Ramos (cell line): ENCODE measurements around the gene SULT1A2.

ENCODE experiments used
- in situ Hi-C: fragments of 300-500 bp; cut with MboI; formaldehyde crosslinking; loops from one replicate; pipeline ENCODE4 v1.14.3; 2022; ENCODE audit warnings: low sequenced_read_pairs; ENCODE audit not compliant: unreplicated experiment

The SULT1A2 gene

DNA sequence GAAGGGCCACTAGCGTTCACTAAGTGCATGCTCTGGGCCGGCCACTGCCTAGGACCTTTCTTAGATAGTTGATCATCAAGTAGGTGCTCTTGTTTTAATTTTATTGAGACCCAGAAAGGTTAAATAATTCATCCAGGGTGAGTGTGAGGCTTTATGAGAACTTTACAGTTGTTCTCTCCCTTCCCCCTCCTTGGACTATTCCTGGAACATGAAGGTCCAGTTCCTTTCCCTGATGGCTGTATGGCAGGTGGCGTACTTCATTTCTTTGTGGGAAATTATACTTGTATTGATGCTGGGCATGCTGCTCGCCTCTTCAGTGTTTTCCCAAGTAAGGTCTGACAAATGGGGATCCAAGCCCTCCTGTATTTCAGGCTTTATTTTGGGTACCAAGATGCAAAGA, 34.7 kb downstream of the SULT1A2 start:
- in situ Hi-C loops: no loop called here

DNA sequence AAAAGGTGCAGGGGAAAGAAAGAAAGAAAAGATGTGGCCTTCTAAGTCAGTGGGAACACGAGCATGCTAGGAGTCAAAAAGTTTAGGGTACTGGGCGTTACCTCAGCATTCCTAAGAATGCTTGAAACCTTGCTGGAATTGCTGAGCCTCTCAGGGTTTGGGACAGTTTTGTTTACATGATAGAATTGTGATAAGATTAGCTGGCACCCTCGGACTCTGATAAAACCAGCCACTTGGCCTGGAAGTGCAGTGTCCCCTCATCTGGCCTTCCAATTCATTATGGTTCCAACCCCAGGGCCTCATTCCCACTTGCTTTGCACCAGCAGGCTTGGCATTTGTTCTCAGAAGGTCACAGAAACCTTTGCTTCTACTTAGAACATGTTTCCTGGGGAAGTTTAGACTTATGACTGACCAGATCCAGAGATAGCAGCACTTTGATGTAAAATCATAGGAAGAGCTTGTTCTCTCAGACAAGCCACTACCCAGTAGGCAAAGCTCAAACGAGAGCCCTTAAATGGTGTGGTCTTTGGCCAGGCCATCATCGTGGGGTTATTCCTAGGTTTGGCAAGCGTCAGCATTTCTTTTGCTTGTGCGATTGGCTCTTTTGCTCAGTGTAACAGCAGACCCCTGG, 35.2 kb downstream of the SULT1A2 start:
- in situ Hi-C loops: no loop called here

DNA sequence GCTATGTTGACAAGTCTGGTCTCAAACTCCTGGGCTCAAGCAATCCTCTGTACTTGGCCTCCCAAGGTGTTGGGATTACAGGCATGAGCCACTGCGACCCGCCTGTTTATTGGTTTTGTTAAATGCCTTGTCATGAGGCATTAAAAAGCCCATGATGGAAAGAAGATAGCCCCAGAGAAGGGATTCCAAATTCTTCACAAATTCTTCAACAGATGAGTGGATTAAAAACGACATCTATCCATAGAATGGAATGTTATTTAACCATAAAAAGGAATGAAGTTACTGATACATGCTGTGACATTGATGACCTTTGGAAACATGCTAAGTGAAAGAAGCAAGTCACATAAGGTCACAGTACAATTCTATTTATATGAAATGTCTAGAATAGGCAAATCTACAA, 38.4 kb downstream of the SULT1A2 start:
- in situ Hi-C loops: no loop called here

DNA sequence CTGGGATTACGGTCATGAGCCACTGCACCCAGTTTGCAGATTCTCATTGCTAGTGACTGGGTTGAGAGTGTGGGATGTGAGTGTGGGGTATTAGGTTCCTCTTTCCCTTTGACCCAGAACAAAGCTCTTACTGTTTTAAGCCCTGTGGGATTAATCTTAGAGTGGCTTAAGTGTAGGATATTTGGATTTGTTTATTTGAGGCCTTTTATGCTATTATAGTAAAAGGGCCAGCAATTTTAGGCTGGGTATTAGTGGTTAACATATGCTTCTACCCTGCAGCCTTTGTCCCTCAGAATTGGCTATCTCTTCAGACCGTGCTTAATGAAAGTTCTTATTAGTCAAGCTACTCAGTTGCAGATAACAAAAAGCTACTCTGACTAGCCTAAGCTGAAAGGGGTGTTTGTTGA, 39.9 kb downstream of the SULT1A2 start:
- in situ Hi-C loops: no loop called here

- in situ Hi-C loops: no loop called here
Observed at GRCh38 chr16:28555561-28555960, 41.3 kb downstream of the SULT1A2 start.

DNA sequence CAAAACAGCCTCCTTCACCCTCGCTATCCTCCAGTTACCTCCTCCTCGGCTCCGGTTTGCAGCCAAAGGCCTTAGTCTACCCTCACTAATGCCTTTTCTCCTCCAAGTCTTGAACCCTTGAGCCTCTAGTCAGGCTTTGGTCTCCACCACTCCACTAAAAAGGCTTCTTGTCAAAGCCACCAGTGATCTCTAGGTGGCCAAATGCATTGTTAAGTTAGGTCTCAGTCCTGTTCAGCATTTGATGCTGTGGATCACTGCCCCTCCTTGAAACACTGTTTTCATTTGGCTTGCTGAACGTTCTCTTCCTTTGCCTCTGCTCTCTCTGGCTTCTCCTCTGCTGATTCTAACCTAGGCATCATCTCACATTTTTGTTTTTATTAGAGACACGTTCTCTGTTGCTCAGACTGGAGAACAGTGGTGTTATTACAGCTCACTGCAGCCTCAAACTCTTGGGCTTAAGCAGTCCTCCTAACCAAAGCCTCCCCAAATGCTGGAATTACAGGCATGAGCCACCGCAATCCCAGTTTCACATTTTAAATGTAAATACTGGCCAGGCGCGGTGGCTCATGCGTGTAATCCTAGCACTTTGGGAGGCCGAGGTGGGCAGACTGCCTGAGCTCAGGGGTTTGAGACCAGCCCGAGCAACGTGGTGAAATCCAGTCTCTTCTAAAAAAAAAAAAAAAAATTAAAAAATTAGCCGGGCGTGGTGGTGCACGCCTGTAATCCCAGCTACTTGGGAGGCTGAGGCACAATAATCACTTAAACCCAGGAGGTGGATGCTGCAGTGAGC, 42.0 kb downstream of the SULT1A2 start:
- in situ Hi-C loops: no loop called here

DNA sequence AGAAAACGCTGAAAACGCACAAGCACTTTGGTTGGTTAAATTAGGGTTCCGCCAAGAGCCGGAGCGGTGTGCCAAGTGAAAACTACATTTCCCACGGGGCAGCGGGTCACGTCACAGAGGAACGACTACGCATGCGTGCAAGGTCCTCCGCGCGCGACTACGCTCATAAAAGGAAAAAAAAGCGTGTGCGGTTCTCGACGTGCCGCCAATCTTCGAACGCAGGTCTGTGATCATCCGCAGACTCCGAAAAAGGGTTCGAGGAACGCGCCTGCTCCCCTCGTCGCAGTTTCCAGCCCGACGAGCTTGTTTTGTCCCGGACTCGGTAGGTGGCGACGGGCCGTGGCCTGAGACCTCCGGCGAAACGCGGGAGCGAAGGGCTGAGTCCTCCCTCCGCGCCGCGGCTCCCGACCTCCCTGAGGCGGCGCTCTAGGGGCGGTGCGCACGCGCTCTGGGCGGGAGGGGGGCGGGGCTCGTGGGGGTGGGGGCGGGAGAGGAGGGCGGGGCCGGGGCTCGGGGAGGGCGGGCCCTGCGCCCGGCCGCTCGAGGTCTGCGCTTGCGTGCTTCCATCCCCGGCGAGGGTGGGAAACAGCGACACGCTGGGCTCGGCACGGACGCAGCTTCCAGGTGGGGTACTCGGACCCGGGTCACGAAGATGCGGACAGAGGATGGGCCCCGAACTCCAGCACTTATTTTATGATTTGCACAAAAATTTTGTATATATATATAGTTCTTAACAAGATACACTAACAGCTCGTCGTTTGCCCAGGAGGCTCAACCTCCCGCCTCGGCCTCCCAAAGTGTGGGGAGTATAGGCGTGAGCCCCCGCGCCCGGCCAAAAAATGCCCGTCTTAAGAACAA, 42.8 kb downstream of the SULT1A2 start, which contains the start of gene SGF29:
TSS of gene SGF29 (plus strand) at position 145 of the 858 bp plus-strand sequence. CDS start 27,150 bp downstream, outside the sequence.
- in situ Hi-C loops: no loop called here

- in situ Hi-C loops: loop anchor here (25.0 kb wide), 1 partner anchor 212 kb away; no protein-coding TSS in a partner anchor
Observed at GRCh38 chr16:28549301-28549899, 47.5 kb downstream of the SULT1A2 start.

GRCh38 chr16:28548306-28548802, 48.5 kb downstream of the SULT1A2 start:
- in situ Hi-C loops: loop anchor here (25.0 kb wide), 1 partner anchor 211 kb away; no protein-coding TSS in a partner anchor

GRCh38 chr16:28546626-28547025, 50.2 kb downstream of the SULT1A2 start:
- in situ Hi-C loops: loop anchor here (25.0 kb wide), 1 partner anchor 209 kb away; no protein-coding TSS in a partner anchor

DNA sequence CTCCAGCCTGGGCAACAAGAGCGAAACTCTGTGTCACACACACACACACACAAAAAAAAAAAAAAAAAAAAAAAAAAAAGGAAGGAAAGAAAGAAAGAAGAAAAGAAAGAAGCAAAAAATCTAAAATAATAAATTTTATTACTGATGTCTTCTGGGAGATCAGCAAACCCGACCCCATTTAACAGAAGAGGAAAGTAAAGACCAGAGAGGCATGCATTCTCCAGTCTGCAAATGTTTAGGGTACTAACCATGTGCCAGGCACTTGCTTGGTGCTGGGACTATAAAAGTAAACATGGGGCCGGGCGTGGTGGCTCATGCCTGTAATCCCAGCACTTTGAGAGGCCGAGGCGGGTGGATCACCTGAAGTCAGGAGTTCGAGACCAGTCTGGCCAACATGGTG, 50.9 kb downstream of the SULT1A2 start:
- in situ Hi-C loops: loop anchor here (25.0 kb wide), 1 partner anchor 209 kb away; no protein-coding TSS in a partner anchor

- in situ Hi-C loops: loop anchor here (25.0 kb wide), 1 partner anchor 208 kb away; no protein-coding TSS in a partner anchor
Observed at GRCh38 chr16:28544998-28545397, 51.9 kb downstream of the SULT1A2 start.

- in situ Hi-C loops: loop anchor here (25.0 kb wide), 1 partner anchor 206 kb away; no protein-coding TSS in a partner anchor
Observed at GRCh38 chr16:28543072-28543471, 53.8 kb downstream of the SULT1A2 start.

DNA sequence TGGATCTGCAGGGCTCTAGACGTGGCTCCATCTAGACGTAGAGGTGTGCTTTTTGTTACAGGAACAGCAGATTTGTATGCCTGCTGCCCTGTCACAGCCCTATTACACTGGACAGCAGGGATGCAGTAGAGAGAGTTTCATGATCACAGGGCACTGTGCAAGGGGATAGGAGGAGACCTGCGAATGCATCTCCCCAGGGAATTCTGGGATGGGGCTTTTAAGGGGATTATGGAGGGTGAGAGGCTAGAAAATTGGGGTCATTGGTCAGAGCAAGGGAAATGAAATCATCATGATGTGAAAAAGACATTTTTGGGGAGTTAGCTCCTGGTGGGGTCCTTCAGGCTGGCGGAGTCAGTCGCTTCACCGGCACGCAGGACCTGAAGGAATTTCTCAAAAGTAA, 54.2 kb downstream of the SULT1A2 start:
- in situ Hi-C loops: loop anchor here (25.0 kb wide), 1 partner anchor 205 kb away; no protein-coding TSS in a partner anchor
